OCI-LY3 (cell line): Measurements from ENCODE around the gene ARHGAP26.

Experiments used
- H2AFZ ChIP-seq: fragments of 200-600, 300-600 bp; shearing (Covaris generic); 2 replicates; pipeline ENCODE4 v1.6.0; 2014; ENCODE audit warnings: antibody characterized with exemption, low read depth, low read length
- H3K27ac ChIP-seq: fragments of 200-600, 300-600 bp; sonication (generic); 2 replicates; pipeline ENCODE4 v1.5.1; 2014; ENCODE audit warnings: mild to moderate bottlenecking, low read length, moderate library complexity, mixed read lengths
- H3K27me3 ChIP-seq: fragments of 200-600, 300-600 bp; sonication (generic); 2 replicates; pipeline ENCODE4 v1.6.1; 2014; ENCODE audit warnings: low read depth, low read length, mixed read lengths
- H3K36me3 ChIP-seq: fragments of 200-600, 300-600 bp; sonication (generic); replicated peaks from 2 replicates; pipeline ENCODE3; 2014; ENCODE audit warnings: low read depth, low read length, mixed read lengths
- H3K4me1 ChIP-seq: fragments of 300-600, 200-600 bp; sonication (generic); 2 replicates; pipeline ENCODE4 v1.6.1; 2014; ENCODE audit warnings: low read length, mixed read lengths
- H3K4me2 ChIP-seq: fragments of 200-600, 300-600 bp; sonication (generic); 2 replicates; pipeline ENCODE4 v1.6.1; 2014; ENCODE audit warnings: low read length, mixed read lengths
- H3K4me3 ChIP-seq: fragments of 300-600, 200-600 bp; sonication (generic); 2 replicates; pipeline ENCODE4 v1.5.1; 2014; ENCODE audit warnings: antibody characterized with exemption, mild to moderate bottlenecking, low read length, moderate library complexity
- H3K79me2 ChIP-seq: fragments of 300-600, 200-600 bp; shearing (Covaris generic); 2 replicates; pipeline ENCODE4 v1.6.1; 2014; ENCODE audit warnings: mild to moderate bottlenecking, low read length, mixed read lengths
- H3K9ac ChIP-seq: fragments of 300-600, 200-600 bp; shearing (Covaris generic); 2 replicates; pipeline ENCODE4 v1.6.0; 2014; ENCODE audit warnings: mild to moderate bottlenecking, low read length, moderate library complexity
- H3K9me3 ChIP-seq: fragments of 200-600, 300-600 bp; shearing (Covaris generic); 2 replicates; pipeline ENCODE4 v1.6.1; 2014; ENCODE audit warnings: low read length, mixed read lengths; ENCODE audit not compliant: insufficient read depth
- H4K20me1 ChIP-seq: fragments of 200-600, 300-600 bp; sonication (generic); 2 replicates; pipeline ENCODE4 v1.6.1; 2016; ENCODE audit warnings: low read length, mixed read lengths; ENCODE audit not compliant: insufficient read depth
- CTCF ChIP-seq: fragments of 200-600, 300-600 bp; sonication (generic); IDR thresholded peaks from 2 replicates; pipeline ENCODE4 v1.5.1; 2014; ENCODE audit warnings: antibody characterized with exemption, low read length, low read depth
- EZH2phosphoT487 ChIP-seq: fragments of 200-600 bp; shearing (Covaris generic); IDR thresholded peaks from 2 replicates; pipeline ENCODE4 v1.6.1; 2018; ENCODE audit warnings: antibody characterized with exemption, mixed run types, low read depth

The ARHGAP26 gene

DNA sequence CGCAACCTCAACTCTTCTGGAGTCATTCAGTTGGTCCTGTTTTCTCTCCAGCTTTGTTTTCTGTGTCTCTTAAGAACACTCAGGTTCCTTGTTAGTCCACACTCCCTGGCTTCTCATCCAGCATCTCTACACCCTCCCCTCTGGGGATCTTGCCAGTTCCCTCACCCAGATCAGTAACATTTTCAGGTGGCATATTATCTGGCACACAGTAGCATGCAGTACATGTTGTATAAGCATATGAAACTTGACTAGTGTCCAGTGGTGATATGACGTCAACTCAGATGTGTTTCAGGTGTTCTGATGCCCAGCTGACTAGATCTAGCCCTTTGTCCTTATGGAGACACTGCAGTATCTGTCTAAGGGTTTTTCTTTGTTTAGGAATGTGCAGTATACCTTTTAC, 184.3 kb downstream of the ARHGAP26 start:
- TF ChIP-seq EZH2phosphoT487: no peak
- TF ChIP-seq CTCF: no peak
- H3K36me3 ChIP-seq: no peaks in the 10 kb centered on the region
- H3K27me3 ChIP-seq: no peaks in the 10 kb centered on the region

GRCh38 chr5:142955628-142956027, 185.5 kb downstream of the ARHGAP26 start:
- Histone ChIP-seq H3K9ac (no peak overlapping the region), H3K36me3 (no peaks in the 10 kb centered on the region), H3K9me3 (no peaks in the 10 kb centered on the region), H3K4me2 (no peak overlapping the region), H2AFZ (no peak overlapping the region), H3K27ac (no peak overlapping the region), H3K27me3 (no peaks in the 10 kb centered on the region), H4K20me1 (no peaks in the 10 kb centered on the region), H3K4me1 (peaks cover 1% of the 10 kb centered on the region; the same call in 1 of the 2 replicates), H3K79me2 (no peaks in the 10 kb centered on the region), H3K4me3 (no peak overlapping the region)
- TF ChIP-seq EZH2phosphoT487 (no peak), CTCF (no peak)

More for the DNA sequence above, 184.3 kb downstream of the ARHGAP26 start:
- no peak overlapping the region for H3K27ac ChIP-seq
- no peak overlapping the region for H3K4me3 ChIP-seq
- peaks cover 3% of the 10 kb centered on the region; the same call in 1 of the 2 replicates for H3K4me1 ChIP-seq
- no peaks in the 10 kb centered on the region for H3K79me2 ChIP-seq
- no peak overlapping the region for H3K4me2 ChIP-seq
- no peak overlapping the region for H3K9ac ChIP-seq
- H2AFZ ChIP-seq: no peak overlapping the region
- no peaks in the 10 kb centered on the region for H3K9me3 ChIP-seq
- H4K20me1 ChIP-seq: no peaks in the 10 kb centered on the region

DNA sequence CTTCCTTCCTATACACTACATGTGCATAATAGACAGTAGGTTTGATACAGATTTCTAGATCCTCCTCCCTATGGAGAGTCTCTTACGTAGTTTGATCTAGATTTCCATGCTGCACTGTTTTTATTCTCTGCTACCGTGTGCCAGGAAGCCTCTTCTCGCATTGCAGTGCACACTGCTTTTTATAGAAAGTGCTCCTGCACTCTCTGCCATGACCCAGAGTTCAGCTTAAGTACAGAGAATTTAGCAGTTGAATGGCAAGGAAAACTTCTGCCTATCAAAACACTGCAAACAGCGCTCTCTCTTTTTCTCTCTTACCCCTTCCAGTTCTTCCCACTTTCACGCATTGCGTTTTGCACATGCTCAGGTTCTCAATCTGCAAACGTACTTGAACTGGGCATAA, 187.4 kb downstream of the ARHGAP26 start:
- no peak overlapping the region for H3K9ac ChIP-seq
- no peaks in the 10 kb centered on the region for H3K4me1 ChIP-seq
- H3K4me3 ChIP-seq: no peak overlapping the region
- H4K20me1 ChIP-seq: no peaks in the 10 kb centered on the region
- no peak overlapping the region for H2AFZ ChIP-seq
- no peaks in the 10 kb centered on the region for H3K9me3 ChIP-seq
- no peak overlapping the region for H3K4me2 ChIP-seq
- no peak overlapping the region for H3K27ac ChIP-seq
- H3K36me3 ChIP-seq: no peaks in the 10 kb centered on the region
- TF ChIP-seq EZH2phosphoT487: no peak
- TF ChIP-seq CTCF: no peak
- no peaks in the 10 kb centered on the region for H3K27me3 ChIP-seq
- H3K79me2 ChIP-seq: no peaks in the 10 kb centered on the region

GRCh38 chr5:142958944-142959682, 188.9 kb downstream of the ARHGAP26 start:
- no peak overlapping the region for H3K4me2 ChIP-seq
- no peak overlapping the region for H3K4me3 ChIP-seq
- H2AFZ ChIP-seq: no peak overlapping the region
- H3K36me3 ChIP-seq: no peaks in the 10 kb centered on the region
- H3K27ac ChIP-seq: no peak overlapping the region
- no peaks in the 10 kb centered on the region for H3K79me2 ChIP-seq
- no peaks in the 10 kb centered on the region for H4K20me1 ChIP-seq
- H3K4me1 ChIP-seq: no peaks in the 10 kb centered on the region
- no peak overlapping the region for H3K9ac ChIP-seq
- TF ChIP-seq EZH2phosphoT487: no peak
- no peak for TF ChIP-seq CTCF
- H3K9me3 ChIP-seq: no peaks in the 10 kb centered on the region
- H3K27me3 ChIP-seq: no peaks in the 10 kb centered on the region
